Activated effector memory CD4-positive, alpha-beta T cell treated with Interleukin-2 at 50 U/mL for 16 hours (primary cell): ENCODE measurements around the gene KCNJ9.
"Not testable (repeated sequence)": the region's sequence is repeated elsewhere in the genome, so short reads cannot be mapped to it uniquely, and the experiment has no call there.

Experiments used
- DNase-seq: peaks from one replicate; pipeline ENCODE4 v3.0.0-alpha.2; 2020

The KCNJ9 gene

DNA sequence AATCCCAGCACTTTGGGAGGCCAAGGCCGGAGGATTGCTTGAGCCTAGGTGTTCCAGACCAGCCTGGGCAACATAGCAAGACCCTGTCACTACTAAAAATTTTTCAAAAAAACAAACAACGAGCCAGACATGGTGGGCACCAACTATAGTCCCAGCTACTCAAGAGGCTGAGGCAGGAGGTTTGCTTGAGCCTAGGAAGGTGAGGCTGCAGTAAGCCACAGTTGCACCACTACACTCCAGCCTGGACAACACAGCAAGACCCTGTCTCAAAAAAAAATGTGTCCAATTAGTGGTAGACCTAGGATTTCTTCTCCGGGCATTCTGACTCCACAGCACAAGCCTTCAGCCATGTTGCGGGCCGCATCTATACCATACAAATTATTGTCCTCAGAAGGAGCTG lies 23.8 kb downstream of the KCNJ9 start:
- no peak for DNase-seq

DNA sequence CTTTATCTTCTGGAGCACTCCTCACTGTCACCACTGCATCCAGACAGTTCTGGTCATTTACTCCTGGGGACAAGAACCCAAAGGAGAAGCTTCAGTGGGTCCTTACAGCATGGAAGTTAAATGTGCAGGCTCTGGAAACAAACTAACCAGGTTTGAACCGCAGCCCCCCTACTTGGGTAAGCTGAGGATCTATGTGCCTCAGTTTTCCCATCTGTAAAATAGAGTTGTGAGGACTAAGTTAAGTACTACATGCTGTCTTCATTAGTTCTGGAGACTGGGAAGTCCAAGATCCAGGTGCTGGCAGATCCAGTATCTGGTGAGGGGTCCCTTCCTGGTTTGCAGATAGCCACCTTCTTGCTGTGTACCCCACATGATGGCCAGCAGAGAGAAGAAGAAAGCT lies 26.2 kb downstream of the KCNJ9 start:
- no peak for DNase-seq

DNA sequence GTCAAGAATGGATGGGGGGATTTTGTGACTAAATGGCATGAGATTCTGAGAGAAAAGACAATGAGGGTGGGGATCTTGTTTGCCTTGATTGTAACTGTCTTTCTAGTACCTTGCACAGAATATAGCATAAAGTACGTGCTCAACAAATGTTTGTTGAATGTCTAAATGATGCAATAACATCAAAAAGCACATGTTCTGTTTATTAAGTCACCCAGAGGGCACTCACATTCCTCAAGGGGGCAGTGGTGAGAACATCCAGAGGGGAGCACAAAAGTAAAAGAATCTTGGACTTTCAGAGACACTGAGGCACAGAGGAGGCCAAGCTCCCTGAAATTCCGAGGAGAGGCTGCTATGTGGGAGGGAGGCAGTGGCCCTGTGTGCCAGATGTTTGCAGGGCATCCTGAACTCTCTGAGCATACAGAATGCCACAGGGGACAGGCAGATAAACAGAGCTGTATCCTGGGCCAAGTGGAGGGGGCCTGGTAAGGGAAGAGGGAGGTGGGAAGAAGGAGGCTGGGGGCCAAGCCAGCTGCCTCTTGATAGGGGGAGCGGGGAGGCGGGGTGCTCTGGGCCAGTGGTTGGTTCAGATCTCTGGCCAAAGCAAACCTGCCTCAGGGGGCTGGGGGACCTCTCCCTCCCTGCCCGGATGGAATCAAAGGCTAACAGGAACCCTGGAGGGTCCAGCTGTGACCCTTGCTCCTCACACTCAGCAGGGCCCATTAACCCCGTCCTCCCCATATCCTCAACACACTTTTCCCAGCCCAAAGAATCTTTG lies 27.7 kb downstream of the KCNJ9 start:
- no peak for DNase-seq

DNA sequence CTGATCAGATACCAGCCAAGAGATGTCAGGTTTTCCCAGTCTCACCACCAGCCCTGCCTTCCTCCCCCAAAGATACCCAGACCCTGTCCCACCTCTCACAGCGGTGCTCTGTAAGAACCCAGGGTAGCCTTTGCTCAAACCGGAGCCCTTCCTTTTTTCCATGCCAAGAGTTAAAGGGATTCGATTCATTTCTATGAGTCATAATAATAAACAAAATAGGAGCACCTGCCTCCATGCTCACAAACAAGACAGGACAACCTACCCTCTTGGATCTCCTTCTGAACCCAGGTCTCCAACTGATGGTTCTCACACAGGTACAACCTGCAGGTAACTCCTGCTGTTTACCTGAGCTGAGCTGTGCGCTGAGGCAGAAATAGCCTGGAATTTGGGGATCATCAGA lies 28.3 kb downstream of the KCNJ9 start:
- no peak for DNase-seq

DNA sequence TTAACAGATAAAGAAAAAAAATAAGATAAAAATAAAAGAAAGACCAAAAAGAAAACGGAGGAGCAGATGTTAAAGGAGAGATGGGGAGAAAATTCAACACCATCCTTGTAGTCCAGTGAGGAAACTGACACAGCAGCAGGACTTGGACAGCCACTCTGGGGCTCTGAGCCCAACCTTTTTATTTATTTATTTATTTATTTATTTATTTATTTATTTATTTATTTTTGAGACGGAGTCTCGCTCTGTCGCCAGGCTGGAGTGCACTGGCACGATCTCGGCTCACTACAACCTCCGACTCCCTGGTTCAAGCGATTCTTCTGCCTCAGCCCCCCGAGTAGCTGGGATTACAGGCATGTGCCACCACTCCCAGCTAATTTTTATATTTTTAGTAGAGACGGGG lies 30.1 kb downstream of the KCNJ9 start:
- not testable (repeated sequence) for DNase-seq

DNA sequence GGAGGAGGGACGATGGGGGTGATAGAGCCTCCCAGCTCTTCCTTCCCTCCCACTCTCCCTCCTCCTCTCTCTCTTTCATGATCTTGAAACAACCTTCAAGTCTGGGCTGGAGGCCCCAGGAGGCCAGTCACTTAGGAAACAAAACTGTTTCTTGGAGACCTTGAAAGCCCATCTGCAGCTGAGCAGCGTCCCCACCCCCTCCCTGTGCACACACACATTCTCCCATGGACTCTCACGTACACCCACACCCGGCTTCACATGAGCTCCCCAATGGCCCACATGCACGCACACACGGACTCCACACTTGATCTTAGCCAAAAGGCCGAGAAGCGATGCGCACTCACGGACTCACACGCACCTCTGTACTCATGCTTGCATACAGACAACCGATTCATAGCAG lies 31.0 kb downstream of the KCNJ9 start:
- no peak for DNase-seq

DNA sequence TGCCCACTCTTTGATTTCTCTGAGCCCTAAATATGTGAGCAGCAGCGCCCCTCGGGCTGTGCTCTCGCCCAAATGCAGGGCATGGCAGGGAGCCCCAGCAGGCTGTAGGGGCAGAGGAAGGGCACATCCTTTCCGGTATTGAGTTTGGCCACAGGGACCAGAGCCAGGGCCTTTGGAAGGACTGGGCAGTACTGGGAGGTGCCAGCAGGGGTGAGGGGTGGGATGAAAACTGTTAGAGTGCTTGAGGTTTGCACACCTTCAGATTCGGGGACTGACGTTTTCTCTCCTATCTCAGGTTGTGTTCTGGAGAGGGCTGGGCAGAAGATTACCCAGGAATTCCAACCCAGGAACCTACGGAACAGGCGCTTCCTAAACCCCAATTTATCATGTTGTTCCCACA lies 32.1 kb downstream of the KCNJ9 start:
- no peak for DNase-seq

DNA sequence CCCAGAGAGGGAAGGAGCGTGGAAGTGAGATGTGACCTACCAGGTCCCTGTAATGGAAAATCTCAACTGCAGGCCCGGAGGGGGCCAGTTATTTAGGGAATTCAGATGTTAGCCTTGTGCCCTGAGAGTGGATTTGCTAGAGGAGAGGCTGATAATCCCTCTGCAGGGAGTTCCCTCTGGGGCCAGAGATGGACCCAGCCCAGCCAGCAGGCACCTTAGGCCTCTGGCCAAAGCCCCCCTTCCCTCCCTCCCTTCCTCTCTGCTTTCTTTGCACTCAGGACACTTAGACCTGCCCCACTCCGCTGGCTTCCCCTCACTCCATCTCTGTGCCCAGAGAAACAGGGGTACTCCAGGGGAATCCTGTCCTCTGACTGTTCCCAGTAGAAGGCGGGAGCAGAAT lies 32.7 kb downstream of the KCNJ9 start:
- DNase-seq = no peak

DNA sequence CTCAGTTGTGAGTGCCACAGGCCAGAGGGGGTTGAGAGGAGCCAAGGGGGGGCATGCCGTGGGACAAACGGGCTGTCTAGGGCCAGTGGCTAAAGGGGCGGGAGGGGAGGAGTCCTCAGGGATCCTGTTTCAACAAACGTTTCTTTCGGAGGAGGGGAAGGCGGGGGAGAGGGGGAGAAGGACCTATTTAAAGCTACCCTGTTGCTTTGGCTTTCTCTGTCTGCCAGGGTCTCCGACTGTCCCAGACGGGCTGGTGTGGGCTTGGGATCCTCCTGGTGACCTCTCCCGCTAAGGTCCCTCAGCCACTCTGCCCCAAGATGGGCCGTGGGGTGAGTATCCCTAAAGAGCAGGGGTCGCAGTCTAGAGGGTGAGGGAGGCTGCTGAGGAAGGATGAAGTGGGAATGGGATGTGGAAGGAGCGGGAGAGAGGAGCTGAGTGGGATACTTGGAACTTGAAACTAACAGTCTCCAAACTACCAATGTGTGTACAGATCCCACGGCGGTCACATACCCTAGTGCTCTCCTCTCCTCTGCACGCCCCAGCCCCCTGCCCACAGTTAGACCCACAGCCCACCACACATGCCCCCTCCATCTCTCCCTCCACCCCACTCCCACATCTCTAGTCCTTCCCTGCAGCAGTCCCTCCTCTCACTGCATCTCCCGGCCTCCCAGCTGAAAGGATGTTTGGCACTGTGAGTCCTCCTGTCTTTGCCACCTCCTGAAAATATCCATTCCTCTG lies 34.4 kb downstream of the KCNJ9 start, which contains the start of gene ATP1A2:
TSS of gene ATP1A2 (plus strand) at position 215 of the 738 bp plus-strand sequence. CDS start at position 318, 103 bp downstream.
- no peak for DNase-seq

DNA sequence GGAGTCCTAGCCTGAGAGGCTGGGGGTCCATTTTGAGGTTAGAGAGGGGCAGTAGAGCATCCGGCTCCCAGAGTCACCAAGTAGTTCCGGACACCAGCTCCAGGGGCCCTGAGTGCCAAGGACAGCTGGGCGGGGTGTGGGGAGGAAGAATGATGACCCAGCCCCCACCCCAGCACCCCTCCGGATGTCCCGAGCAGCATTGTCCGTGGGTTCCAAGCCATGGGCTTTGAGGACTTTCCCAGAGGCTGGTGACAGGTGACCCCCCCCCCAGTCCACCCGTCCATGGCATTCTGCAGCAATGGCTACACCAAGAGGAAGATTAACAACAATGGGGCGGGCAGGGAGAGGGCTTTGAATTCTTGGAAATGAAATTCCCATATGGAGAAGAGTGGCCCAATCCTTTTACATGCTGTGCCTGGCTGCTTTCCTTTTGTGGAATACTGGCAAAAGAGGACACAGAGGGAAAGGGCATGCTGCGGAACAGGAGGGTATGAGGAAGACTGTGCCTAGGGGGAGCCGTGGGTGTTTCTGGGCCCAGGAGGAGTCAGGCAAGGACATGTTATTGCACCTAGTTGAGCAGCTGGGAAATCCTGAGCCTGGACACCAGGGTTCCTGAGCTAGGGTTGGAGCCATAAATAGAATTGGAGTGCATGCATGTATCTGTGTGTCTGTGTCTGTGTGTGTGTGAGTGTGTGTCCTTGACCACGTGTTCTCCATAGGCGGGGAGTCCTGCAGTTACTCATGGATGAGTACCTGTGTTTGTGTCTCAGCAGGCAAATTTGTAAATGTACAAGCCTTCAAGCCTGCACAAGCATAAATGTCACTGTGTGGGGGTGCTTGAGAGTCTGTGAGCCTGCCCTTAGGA lies 35.2 kb downstream of the KCNJ9 start:
- DNase-seq = no peak

DNA sequence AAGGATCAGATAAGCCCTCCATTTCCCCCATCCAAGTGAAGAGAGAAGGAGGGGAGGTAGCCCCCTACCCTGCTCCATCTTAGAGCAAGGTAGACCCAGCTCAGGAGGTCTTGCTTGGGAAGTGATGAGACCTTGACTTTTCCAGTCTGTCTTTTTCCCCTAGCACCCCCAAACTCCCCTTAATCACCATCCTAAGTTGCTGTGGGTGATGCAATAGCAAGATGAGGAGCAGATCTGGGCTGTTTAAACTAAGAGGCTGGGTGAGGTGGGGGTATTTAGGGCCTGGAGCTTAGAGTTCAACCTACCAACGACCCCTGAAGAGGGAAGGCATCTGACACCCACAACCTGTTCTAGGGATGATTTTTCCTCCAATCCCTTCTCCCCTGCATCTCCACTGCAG lies 36.0 kb downstream of the KCNJ9 start:
- DNase-seq = no peak

DNA sequence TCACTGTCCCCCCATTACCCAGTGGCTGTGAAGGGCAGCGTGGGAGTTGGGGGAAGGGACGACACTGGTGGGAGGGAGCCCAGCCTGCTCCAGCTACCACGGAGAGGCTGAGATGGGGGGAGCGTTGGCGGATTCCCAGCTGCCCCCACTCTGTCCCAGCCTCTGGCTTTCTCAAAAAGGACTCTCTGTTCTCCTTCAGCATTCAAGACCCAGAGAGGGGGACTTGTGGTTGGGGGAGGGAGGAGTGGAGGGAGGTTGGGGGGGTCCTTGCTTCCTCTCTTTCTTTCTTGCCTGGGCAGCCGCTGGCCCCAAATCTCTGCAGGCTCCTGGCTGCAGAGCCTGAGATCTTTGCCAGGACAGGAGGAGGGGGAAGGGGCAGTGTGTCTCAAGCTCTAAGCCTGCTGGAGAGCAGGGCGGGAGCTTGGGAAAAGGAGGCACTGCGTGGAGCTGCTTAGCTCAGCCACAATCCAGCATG lies 36.4 kb downstream of the KCNJ9 start:
- DNase-seq = no peak

DNA sequence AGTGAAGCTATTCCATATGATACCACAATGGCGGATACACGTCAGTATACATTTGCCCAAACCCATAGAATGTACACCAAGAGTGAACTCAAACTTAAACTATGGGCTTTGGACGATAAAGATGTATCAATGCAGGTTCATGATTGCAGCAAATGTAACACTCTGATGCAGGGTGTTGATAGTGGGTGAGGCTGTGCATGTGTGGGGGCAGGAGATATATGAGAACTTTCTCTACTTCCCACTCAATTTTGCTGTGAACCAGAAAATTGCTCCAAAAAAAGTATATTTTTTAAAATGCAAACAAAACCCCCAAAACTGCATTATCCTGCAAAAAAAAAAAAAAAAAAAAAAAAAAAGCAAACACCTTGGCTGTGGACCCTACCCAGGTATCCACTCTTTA lies 37.6 kb downstream of the KCNJ9 start:
- DNase-seq = no peak

DNA sequence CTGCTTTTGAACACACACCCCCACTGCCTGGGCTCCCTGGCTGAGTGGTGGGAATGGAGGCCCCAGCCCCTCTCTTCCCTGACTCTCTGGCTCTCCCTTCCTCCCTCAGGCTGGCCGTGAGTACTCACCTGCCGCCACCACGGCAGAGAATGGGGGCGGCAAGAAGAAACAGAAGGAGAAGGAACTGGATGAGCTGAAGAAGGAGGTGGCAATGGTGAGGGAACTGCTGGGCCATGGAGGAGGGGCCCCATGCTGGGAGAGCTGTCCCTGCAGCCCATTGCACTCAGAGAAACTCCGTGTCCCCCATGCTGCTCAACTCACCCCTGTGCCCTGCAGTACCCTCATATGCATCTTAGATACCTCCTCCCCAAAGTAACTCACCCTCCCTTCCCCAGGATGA lies 39.5 kb downstream of the KCNJ9 start:
- no peak for DNase-seq

DNA sequence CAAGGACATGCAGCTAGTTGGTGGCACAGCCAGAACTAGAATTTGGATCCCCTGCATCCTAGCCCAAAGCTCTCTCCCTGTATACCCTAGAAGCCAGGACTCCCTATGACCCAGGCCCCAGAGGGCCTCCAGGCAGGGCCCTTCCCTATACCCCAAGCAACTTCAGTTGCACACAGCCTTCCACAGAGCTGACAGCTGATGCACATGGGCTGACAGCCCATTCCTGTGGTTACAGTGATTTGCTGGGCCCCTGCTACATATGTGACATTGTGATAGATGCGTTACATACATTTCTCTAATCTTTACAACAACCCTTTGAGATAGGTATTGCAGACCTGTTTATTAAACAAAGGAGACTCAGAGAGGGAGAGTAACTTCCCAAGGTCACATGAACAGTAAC lies 40.0 kb downstream of the KCNJ9 start:
- DNase-seq = no peak

DNA sequence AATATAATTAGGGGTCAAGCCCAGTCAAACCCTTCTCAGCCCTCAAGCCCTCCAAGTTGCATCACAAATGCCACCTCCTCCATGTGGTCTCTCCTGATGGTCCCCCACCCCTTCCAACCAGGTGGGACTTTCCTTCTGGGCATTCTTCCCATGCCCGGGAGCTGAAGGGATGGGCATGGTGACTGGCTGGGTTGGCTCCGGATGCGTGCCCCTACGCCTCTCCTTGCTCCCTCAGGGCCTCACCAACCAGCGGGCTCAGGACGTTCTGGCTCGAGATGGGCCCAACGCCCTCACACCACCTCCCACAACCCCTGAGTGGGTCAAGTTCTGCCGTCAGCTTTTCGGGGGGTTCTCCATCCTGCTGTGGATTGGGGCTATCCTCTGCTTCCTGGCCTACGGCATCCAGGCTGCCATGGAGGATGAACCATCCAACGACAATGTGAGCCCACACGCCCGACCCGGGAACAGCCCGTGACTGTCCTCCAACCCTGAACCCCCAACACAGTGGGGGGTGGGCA lies 41.7 kb downstream of the KCNJ9 start:
- DNase-seq = no peak

DNA sequence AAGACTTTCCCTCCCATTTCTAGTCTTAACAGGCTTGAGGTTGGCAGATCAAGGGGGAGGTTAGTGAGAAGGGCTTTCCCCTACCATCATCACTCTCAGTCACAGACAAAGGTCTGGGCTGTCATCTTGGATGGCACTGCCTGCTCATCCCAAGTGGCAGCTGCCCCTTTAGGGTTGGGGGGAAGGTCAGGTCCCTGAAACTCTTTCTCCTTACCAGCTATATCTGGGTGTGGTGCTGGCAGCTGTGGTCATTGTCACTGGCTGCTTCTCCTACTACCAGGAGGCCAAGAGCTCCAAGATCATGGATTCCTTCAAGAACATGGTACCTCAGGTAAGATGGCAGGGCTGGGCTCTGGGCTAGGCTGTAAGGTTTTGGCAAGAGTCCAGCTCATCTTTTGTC lies 42.4 kb downstream of the KCNJ9 start:
- no peak for DNase-seq

DNA sequence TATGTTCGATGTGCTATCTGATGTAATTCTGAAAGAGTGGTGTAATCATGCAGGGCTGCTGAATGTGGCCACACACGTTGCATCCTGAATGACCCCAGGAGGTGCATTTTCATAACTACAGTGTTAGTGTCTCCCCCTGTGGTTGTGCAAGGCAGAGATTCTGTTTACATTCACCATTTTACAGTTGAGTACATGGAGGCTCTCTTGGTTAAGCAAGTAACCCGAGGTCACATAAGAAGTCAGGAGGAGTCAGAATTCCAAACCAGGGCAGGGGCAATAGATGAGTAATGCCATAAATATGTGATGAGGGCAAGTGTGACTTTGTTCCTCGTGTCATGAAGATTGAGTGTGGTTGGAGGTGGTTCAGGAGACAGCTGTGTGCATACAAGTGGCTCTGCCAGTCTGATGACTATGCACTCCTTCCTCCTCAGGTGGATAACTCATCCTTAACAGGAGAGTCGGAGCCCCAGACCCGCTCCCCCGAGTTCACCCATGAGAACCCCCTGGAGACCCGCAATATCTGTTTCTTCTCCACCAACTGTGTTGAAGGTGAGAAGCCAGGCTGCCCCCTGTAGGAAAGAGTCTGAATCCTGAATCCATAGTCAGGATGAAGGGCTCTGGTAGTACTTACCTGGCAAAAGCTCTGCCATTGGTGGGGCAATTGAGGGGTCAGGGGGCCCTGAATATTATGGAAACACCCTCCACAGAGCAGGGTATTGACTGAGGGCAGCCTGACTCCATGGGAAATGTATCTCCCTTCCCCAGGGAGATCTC lies 43.6 kb downstream of the KCNJ9 start:
- DNase-seq = no peak

DNA sequence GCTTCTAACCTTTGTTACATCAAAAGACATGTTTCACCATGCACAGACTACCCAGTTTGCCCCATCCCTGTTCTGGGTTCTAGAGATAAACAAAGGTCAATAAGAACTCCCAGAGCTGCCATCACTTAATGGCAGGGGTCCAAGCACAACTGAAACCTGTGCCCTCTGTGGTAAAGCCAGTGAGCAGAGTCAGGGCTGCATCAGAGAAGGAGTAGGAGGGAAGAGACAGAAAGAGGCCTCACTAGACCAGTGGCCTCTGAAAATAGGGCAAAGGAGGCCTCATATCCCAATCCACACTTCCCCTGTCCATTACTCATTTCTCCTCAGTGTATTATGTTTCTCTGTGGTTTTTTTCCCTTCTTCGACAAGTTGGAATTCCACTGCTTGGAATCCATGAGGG lies 44.4 kb downstream of the KCNJ9 start:
- no peak for DNase-seq

DNA sequence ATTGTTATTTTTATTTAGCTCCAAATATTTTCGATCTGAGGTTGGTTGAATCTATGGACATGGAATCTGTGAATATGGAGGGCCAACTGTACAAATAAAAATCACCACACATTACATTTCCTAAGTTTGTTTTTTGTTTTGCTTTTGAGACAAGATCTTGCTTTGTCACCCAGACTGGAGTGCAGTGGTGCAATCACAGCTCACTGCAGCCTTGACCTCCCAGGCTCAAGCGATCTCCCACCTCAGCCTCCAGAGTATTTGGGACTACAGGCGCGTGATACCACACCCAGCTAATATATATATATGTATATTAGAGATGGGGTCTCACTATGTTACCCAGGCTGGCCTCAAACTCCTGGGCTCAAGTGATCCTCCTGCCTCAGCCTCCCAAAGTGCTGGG lies 45.0 kb downstream of the KCNJ9 start:
- DNase-seq = not testable (repeated sequence)

DNA sequence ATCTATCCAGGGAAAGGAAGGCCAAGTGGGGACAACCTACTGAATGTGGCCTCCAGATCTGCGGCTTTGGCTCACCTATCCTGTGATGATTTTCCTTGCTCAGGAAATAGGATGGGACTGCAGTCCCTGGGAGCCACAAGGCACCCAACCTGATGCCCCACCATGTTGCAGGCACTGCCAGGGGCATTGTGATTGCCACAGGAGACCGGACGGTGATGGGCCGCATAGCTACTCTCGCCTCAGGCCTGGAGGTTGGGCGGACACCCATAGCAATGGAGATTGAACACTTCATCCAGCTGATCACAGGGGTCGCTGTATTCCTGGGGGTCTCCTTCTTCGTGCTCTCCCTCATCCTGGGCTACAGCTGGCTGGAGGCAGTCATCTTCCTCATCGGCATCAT lies 46.0 kb downstream of the KCNJ9 start:
- no peak for DNase-seq

DNA sequence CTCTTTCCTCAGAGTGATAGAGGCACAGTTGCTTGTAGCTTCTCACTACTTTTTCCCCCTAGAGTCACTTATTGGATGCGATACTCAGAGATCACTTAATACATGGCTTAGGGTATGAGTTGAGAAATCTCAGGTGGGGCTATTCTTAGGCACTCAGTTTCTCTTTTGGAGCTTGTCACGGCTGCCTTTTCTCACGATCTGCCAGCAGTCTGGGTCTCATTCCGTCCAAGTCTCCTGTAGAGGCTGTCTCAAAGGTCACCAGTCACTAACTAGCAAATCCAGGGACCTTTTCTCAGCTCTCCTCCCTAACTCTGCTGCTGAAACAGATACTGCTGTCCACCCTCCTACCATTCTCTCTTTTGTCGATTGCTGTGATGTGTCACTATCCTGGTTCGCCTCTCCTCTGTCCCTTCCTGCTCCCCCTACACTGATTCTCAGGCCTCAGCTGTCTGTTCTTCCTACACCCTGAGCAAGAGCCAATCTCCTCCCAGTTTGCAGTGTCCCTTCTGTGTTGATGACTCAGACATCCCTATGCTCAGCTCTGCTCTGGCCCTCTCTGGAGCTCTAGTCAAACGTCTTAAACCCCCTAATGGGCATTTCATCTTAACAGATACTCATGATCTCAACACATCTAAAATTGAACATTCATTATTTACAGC lies 46.7 kb downstream of the KCNJ9 start:
- DNase-seq = no peak
